ES-I3 (cell line): Measurements from ENCODE around the gene PARP3.
"Not testable (repeated sequence)": the region's sequence is repeated elsewhere in the genome, so short reads cannot be mapped to it uniquely, and the experiment has no call there.

Source experiments
- H3K36me3 ChIP-seq: 2 replicates; pipeline ENCODE4 v1.6.1; 2013; ENCODE audit warnings: mild to moderate bottlenecking, low read length, control low read depth, moderate library complexity; ENCODE audit not compliant: insufficient read depth
- H3K4me1 ChIP-seq: 2 replicates; pipeline ENCODE4 v1.6.1; 2013; ENCODE audit warnings: mild to moderate bottlenecking, control low read depth, low read length; ENCODE audit not compliant: insufficient read depth
- H3K9ac ChIP-seq: 2 replicates; pipeline ENCODE4 v1.6.1; 2013; ENCODE audit warnings: low read depth, mild to moderate bottlenecking, low read length, moderate library complexity
- H3K9me3 ChIP-seq: 2 replicates; pipeline ENCODE4 v1.6.1; 2013; ENCODE audit warnings: mild to moderate bottlenecking, low read length, moderate library complexity; ENCODE audit not compliant: control insufficient read depth, insufficient read depth

The PARP3 gene

DNA sequence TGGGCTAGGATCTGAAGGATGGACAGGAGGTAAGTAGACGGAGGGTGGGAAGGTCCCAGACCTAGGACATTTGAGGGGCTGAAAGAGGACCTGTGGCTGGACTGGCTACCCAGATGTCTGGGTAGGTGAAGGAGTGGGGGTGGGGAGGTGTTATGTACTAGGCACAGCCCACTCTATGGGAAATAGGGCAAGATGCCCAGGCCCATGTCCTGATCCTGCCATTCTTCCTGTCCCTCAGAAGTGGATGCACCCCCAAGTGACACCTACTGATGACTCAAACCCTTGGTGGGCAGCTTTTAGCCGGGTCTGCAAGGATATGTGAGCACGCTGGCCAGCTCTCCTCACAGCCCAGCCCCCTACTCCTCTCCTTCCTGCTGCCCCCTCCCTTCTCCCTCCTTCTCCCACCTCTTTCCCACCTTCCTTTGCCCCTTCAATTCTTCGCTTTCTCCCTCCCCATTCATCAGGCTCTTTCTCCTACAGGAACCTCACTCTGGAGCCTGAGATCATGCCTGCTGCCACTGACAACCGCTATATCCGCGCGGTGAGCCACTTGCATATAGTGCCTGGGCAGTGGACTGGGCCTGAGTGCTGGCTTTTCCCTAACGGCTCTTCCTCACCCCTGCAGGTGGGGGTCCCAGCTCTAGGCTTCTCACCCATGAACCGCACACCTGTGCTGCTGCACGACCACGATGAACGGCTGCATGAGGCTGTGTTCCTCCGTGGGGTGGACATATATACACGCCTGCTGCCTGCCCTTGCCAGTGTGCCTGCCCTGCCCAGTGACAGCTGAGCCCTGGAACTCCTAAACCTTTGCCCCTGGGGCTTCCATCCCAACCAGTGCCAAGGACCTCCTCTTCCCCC, 46.4 kb downstream of the PARP3 start:
- Histone ChIP-seq H3K36me3 (peaks cover 1% of the 10 kb centered on the region; the same call in 1 of the 2 replicates), H3K9me3 (no peaks in the 10 kb centered on the region), H3K4me1 (peaks cover 5% of the 10 kb centered on the region; the same call in 1 of the 2 replicates), H3K9ac (no peak overlapping the region)

DNA sequence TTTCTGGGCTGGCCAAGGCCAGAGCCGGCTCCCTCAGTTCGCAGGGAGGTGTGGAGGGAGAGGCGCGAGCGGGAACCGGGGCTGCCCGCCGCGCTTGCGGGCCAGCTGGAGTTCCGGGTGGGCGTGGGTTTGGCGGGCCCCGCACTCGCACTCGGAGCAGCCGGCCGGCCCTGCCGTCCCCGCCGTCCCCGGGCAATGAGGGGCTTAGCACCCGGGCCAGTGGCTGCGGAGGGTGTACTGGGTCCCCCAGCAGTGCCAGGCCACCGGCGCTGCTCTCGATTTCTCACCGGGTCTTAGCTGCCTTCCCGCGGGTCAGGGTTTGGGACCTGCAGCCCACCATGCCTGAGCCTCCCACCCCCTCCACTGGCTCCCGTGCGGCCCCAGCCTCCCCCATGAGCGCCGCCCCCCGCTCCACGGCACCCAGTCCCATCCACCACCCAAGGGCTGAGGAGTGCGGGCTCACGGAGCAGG, 48.4 kb downstream of the PARP3 start:
- not testable (repeated sequence) for H3K9ac ChIP-seq
- peaks cover 16% of the 10 kb centered on the region for H3K36me3 ChIP-seq
- H3K4me1 ChIP-seq = peaks cover 11% of the 10 kb centered on the region; the same call in 1 of the 2 replicates

DNA sequence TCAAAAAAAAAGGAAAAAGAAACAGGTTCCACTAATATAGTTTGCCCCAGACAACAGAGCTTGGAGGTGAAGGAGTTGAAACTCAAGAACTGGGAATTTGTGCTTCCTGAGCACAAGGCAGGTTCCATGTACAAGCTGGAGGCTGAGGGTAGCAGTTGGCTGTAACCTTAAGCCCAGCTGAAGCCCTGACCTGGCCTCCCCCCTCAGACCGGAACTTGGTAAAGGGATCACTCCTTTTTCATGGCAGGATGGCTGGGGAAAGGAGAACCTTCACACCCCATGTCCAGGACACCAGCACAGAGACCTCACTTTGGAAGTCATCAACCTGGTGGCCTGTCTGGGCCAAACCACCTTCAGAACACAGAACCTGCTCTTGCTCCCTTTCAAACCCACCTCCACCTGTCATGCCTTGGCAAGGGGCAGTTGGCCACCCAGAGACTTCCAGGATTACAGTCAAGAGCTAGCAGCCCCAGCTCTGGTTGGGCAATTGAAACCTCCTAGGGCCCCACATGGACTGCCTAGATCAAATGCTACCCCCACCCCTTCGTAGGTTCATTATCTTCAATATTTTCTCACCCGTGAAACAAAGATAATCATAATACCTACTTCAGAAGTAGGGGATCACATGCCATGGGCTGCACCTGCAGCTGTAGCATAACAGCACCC, 50.0 kb downstream of the PARP3 start:
- Histone ChIP-seq H3K9ac (no peak overlapping the region), H3K9me3 (no peaks in the 10 kb centered on the region), H3K36me3 (peaks cover 16% of the 10 kb centered on the region), H3K4me1 (peaks cover 11% of the 10 kb centered on the region; the same call in 1 of the 2 replicates)

More for the DNA sequence above, 48.4 kb downstream of the PARP3 start:
- H3K9me3 ChIP-seq = not testable (repeated sequence)

DNA sequence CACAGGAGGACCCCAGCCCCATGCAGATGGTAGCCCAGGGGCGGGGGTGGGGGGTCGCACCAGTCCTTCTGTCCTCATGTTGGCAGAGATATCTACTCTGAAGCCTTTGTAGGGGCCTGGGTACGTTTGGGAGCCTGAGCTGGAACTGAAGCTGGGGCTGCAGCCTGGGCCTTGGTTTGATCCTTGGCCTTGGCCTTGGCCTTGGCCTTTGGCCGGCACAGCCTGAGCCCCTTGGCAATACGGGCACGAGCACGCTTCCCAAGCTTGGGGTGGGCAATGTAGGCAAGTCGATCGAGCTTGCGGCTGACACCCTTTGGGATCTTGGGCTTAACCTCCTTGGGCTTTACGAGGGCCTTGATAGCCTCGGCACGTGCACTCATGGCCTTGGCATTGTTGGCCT, 51.5 kb downstream of the PARP3 start:
- peaks cover 16% of the 10 kb centered on the region for H3K36me3 ChIP-seq
- H3K4me1 ChIP-seq = peaks cover 18% of the 10 kb centered on the region
- not testable (repeated sequence) for H3K9ac ChIP-seq, H3K9me3 ChIP-seq

DNA sequence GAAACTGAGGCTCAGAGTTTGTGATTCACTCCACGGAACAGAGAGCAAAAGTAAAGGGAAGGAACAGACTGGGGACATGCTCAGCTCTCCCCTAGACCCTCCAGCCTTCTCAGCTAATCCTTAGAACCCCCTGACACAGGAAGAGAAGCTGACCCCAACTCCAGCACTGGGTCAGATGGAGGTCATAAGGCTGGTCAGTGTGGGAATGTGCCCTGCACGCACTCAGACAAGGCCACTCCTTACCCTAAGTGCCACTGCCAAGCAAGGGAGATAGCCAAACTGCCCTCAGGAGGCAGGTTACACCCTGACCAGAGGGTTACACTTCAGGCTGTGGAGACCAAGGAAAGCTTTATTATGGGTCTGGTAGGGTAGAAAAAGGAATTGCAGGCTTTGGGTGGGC, 52.4 kb downstream of the PARP3 start:
- Histone ChIP-seq H3K36me3 (peaks cover 16% of the 10 kb centered on the region), H3K4me1 (peaks cover 18% of the 10 kb centered on the region)

DNA sequence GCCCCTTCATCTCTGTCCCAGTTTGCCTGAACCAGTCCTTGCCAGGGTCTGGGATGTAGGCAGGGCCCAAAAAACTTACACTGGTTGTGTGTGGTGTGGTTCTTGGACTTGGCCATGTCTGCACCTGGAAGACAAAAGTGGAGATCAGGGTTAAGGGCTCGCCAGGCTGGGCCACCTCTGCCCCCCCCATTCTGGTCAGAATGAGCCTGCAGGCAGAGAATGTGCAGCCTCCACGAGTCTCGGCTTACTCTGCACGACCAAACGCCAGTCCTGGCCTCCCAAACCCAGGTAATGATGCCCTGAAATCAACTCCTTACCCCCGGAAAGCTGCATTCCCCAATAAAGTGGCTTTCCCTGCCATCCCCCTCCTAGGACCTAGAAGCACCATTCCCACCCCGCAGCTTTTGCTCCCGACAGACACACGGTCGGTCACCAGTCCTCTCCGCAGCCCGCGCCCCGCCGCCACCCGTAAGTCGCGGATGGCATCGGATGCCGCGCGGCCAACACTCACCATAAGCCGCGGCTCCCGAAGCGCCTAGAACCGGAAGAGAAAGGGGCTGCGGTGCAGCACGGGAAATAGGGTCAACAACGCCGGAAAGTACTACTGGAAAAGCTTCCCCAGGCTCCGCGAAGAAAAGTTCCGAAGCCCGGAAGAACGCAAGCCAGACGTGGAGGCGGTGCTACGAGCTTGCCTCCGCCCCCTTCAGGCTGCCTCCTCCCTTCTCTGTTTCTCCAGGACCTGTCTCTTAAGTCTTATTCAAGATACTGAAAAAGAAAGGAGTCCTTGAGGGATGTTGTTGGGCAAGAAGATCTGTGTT, 53.4 kb downstream of the PARP3 start, which contains the start of gene RPL29:
TSS of gene RPL29 (minus strand) at position 550 of the 818 bp plus-strand sequence. CDS start at position 116, 434 bp downstream.
- H3K9ac ChIP-seq = peak within 1 kb of the TSS; percentile 83
- H3K4me1 ChIP-seq = peaks cover 18% of the 10 kb centered on the region
- H3K36me3 ChIP-seq = peaks cover 16% of the 10 kb centered on the region
- no peaks in the 10 kb centered on the region for H3K9me3 ChIP-seq

More for the DNA sequence above, 52.4 kb downstream of the PARP3 start:
- Histone ChIP-seq H3K9me3 (no peaks in the 10 kb centered on the region), H3K9ac (peak overlapping the region; percentile 83)

DNA sequence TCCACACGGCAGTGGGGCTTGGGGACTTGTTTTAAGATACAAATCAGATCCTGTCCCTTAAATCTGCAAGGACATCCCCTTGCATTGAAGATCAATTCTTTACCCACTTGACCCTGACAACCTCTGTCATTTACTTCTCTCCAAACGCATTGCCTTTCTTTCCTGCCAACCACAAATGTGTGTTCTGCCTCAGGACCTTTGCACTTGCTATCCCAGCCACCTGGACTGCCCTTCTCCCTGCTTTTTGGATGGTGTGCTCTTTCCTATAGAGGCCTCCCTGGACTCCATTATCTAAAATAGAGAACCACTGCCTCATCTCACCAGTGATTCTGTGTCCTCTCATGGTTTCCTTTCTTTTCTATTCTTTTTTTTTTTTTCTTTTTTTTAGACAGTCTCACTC, 55.0 kb downstream of the PARP3 start:
- Histone ChIP-seq H3K4me1 (peaks cover 23% of the 10 kb centered on the region), H3K9me3 (no peaks in the 10 kb centered on the region), H3K9ac (no peak overlapping the region), H3K36me3 (peaks cover 16% of the 10 kb centered on the region)

DNA sequence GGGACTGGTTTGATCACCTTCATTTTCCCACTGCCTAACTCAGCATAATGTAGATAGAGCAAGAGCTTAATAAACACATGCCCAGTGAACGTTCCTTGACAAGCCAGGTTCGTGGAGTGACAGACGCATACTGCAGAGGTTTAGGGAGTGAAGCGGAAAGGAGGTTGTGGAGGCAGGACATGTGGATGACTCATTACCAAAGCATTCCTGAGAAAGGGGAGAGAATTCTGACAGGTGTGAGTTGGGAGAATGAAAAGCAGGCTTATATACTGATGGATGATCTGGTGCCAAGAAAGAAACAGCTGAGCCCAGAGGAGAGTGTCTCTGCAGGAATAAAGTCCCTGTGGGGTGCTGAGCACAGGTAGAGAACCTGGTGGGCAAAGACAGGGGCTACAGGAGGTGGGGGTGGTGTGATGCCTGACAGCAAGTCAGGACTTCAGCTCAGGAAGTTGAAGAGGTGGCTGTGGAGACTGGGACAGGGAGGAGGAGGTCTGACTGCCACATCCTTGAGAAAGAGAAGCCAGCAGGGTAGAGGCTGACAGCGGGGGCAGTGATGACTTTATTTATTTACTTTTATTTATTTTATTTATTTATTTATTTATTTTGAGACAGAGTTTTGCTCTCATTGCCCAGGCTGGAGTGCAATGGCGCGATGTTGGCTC, 55.9 kb downstream of the PARP3 start:
- peaks cover 31% of the 10 kb centered on the region for H3K4me1 ChIP-seq
- H3K9me3 ChIP-seq = no peaks in the 10 kb centered on the region
- H3K36me3 ChIP-seq = peaks cover 16% of the 10 kb centered on the region
- H3K9ac ChIP-seq = peak overlapping the region; percentile 17; the same call in 1 of the 2 replicates
